Measurements from ENCODE around the gene BPHL.
"Not testable (repeated sequence)": the region's sequence is repeated elsewhere in the genome, so short reads cannot be mapped to it uniquely, and the experiment has no call there.

BPHL gene

DNA sequence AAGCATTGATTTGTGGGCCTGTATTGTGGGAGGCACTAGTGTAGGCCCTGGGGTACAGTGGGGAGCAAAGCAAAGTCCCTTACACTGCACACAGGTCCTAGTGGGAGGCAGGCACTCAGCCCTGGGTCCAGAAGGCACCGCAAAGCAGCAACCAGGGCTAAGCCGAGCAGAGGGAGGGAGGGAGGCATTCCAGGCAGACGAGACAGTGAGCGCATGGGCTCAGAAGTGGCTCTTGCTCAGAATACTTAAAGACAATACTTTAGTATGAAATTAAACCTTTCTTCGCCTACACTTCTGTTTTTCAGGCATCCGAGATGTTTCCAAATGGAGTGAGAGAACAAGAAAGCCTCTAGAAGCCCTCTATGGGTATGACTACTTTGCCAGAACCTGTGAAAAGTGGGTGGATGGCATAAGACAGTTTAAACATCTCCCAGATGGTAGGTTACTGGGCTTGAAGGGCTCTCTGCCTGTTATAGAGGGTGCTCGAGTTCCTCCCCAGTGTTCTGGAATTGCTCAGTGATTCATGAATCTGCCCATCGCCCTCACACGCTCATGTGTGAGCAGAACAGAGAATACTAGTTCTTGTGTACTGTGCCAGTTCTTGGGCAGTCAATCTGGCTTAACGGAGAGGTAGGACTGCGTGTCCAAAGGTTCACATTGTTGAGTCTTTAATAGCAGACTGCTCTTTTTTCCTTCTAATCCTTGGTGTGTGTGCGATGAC, 18.7 kb downstream of the BPHL start:
- Histone ChIP-seq H3K36me3 (ENCODE audit: control insufficient read depth, insufficient read depth, low read length) (peaks cover 29% of the 10 kb centered on the region), H3K4me1 (ENCODE audit: control insufficient read depth, insufficient read depth, low read length) (0 out of 2 replicates have a peak, but pooled peaks cover 2% of the 10 kb centered on the region), H3K9me3 (ENCODE audit: control insufficient read depth, insufficient read depth, low read length) (no peaks in the 10 kb centered on the region), H3K27ac (ENCODE audit: low read length) (no peak overlapping the region), H3K27me3 (ENCODE audit: control insufficient read depth, insufficient read depth, low read length) (no peaks in the 10 kb centered on the region), H3K4me3 (ENCODE audit: low read length) (no peak overlapping the region)
- DNase-seq (ENCODE audit: low read depth, low spot score): no peak
- WGBS (ENCODE audit: insufficient coverage, insufficient read length): no CpG with 5 or more reads among the region's 12 CpGs

DNA sequence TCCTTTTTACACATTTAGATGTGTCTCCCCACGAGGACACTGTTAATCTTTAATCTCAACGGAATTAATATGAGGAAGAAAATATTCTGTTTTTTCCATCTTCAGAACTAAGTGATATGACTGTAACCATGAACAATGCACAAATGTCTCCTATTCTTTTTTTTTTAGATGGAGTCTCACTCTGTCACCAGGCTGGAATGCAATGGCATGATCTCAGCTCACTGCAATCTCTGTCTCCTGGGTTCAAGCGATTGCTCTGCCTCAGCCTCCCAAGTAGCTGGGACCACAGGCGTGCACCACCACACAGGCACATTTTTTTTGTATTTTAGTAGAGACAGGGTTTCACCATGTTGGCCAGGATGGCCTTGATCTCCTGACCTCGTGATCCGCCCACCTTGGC, 19.4 kb downstream of the BPHL start:
- peaks cover 29% of the 10 kb centered on the region for H3K36me3 ChIP-seq (ENCODE audit: control insufficient read depth, insufficient read depth, low read length)
- DNase-seq (ENCODE audit: low read depth, low spot score); H3K9me3 ChIP-seq (ENCODE audit: control insufficient read depth, insufficient read depth, low read length); H3K27ac ChIP-seq (ENCODE audit: low read length); H3K4me3 ChIP-seq (ENCODE audit: low read length); H3K27me3 ChIP-seq (ENCODE audit: control insufficient read depth, insufficient read depth, low read length); H3K4me1 ChIP-seq (ENCODE audit: control insufficient read depth, insufficient read depth, low read length): not testable (repeated sequence)
- WGBS (ENCODE audit: insufficient coverage, insufficient read length): no CpG with 5 or more reads among the region's 6 CpGs

- no peaks in the 10 kb centered on the region for H3K4me1 ChIP-seq (ENCODE audit: control insufficient read depth, insufficient read depth, low read length)
- no peaks in the 10 kb centered on the region for H3K27me3 ChIP-seq (ENCODE audit: control insufficient read depth, insufficient read depth, low read length)
- no peaks in the 10 kb centered on the region for H3K9me3 ChIP-seq (ENCODE audit: control insufficient read depth, insufficient read depth, low read length)
- H3K36me3 ChIP-seq (ENCODE audit: control insufficient read depth, insufficient read depth, low read length): peaks cover 25% of the 10 kb centered on the region
- H3K4me3 ChIP-seq (ENCODE audit: low read length): no peak overlapping the region
- WGBS (ENCODE audit: insufficient coverage, insufficient read length): no CpG with 5 or more reads among the region's 1 CpG
- no peak overlapping the region for H3K27ac ChIP-seq (ENCODE audit: low read length)
- no peak for DNase-seq (ENCODE audit: low read depth, low spot score)
These were observed 19.8 kb downstream of the BPHL start for GRCh38 chr6:3138341-3138740.

GRCh38 chr6:3139090-3139903, 20.8 kb downstream of the BPHL start:
- H3K4me3 ChIP-seq (ENCODE audit: low read length): no peak overlapping the region
- H3K36me3 ChIP-seq (ENCODE audit: control insufficient read depth, insufficient read depth, low read length): peaks cover 22% of the 10 kb centered on the region; the same call in 1 of the 2 replicates
- H3K27ac ChIP-seq (ENCODE audit: low read length): no peak overlapping the region
- H3K27me3 ChIP-seq (ENCODE audit: control insufficient read depth, insufficient read depth, low read length): no peaks in the 10 kb centered on the region
- no CpG with 5 or more reads among the region's 14 CpGs for WGBS (ENCODE audit: insufficient coverage, insufficient read length)
- DNase-seq (ENCODE audit: low read depth, low spot score): no peak
- no peaks in the 10 kb centered on the region for H3K9me3 ChIP-seq (ENCODE audit: control insufficient read depth, insufficient read depth, low read length)
- H3K4me1 ChIP-seq (ENCODE audit: control insufficient read depth, insufficient read depth, low read length): no peaks in the 10 kb centered on the region

DNA sequence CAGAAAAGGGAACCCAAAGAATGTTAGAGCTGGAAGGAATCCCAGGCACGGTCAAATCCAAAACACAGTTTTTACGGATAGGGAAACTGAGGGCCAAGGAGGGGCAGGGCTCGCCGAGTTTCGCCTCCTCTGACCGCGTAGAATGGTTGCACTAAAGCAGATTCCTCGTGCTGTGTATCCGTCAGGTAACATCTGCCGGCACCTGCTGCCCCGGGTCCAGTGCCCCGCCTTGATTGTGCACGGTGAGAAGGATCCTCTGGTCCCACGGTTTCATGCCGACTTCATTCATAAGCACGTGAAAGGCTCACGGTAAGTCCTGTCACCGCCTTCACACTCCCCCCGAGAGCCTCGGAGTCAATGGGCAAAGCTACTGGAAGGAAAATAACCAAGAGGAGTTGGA, 21.7 kb downstream of the BPHL start:
- H3K36me3 ChIP-seq (ENCODE audit: control insufficient read depth, insufficient read depth, low read length): peaks cover 22% of the 10 kb centered on the region; the same call in 1 of the 2 replicates
- no peaks in the 10 kb centered on the region for H3K4me1 ChIP-seq (ENCODE audit: control insufficient read depth, insufficient read depth, low read length)
- no peak overlapping the region for H3K27ac ChIP-seq (ENCODE audit: low read length)
- no peak for DNase-seq (ENCODE audit: low read depth, low spot score)
- no peak overlapping the region for H3K4me3 ChIP-seq (ENCODE audit: low read length)
- WGBS (ENCODE audit: insufficient coverage, insufficient read length): no CpG with 5 or more reads among the region's 20 CpGs
- no peaks in the 10 kb centered on the region for H3K27me3 ChIP-seq (ENCODE audit: control insufficient read depth, insufficient read depth, low read length)
- no peaks in the 10 kb centered on the region for H3K9me3 ChIP-seq (ENCODE audit: control insufficient read depth, insufficient read depth, low read length)

- Histone ChIP-seq H3K9me3 (ENCODE audit: control insufficient read depth, insufficient read depth, low read length) (no peaks in the 10 kb centered on the region), H3K36me3 (ENCODE audit: control insufficient read depth, insufficient read depth, low read length) (peaks cover 16% of the 10 kb centered on the region; the same call in 1 of the 2 replicates), H3K27ac (ENCODE audit: low read length) (no peak overlapping the region), H3K4me3 (ENCODE audit: low read length) (no peak overlapping the region), H3K27me3 (ENCODE audit: control insufficient read depth, insufficient read depth, low read length) (no peaks in the 10 kb centered on the region), H3K4me1 (ENCODE audit: control insufficient read depth, insufficient read depth, low read length) (no peaks in the 10 kb centered on the region)
- DNase-seq (ENCODE audit: low read depth, low spot score): no peak
These were observed 24.0 kb downstream of the BPHL start for GRCh38 chr6:3142536-3142935.

- Histone ChIP-seq H3K27ac (ENCODE audit: low read length) (no peak overlapping the region), H3K27me3 (ENCODE audit: control insufficient read depth, insufficient read depth, low read length) (no peaks in the 10 kb centered on the region), H3K36me3 (ENCODE audit: control insufficient read depth, insufficient read depth, low read length) (peaks cover 16% of the 10 kb centered on the region; the same call in 1 of the 2 replicates), H3K9me3 (ENCODE audit: control insufficient read depth, insufficient read depth, low read length) (no peaks in the 10 kb centered on the region), H3K4me1 (ENCODE audit: control insufficient read depth, insufficient read depth, low read length) (no peaks in the 10 kb centered on the region), H3K4me3 (ENCODE audit: low read length) (no peak overlapping the region)
- WGBS (ENCODE audit: insufficient coverage, insufficient read length): no CpG with 5 or more reads among the region's 6 CpGs
- DNase-seq (ENCODE audit: low read depth, low spot score): no peak
These were observed 24.6 kb downstream of the BPHL start for GRCh38 chr6:3143158-3143557.

DNA sequence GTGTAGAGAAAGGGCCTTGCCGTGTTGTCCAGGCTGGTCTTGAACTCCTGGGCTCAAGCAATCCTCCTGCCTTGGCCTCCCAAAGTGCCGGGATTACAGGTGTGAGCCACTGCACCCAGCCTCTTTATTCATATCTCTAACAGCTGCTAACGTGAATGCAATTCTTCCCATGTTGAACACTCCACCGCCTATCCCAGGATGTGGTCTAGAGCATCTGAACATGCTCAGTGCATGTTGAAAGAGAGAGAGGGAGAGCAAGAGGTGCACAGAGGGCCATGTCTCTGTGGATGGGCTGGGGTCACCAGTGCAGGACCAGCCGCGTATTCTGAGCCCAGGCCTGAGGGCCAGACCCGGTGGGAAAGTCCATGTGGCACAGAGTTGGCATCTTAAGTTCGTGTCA, 26.1 kb downstream of the BPHL start:
- Histone ChIP-seq H3K9me3 (ENCODE audit: control insufficient read depth, insufficient read depth, low read length) (no peaks in the 10 kb centered on the region), H3K4me1 (ENCODE audit: control insufficient read depth, insufficient read depth, low read length) (no peaks in the 10 kb centered on the region), H3K36me3 (ENCODE audit: control insufficient read depth, insufficient read depth, low read length) (peaks cover 7% of the 10 kb centered on the region; the same call in 1 of the 2 replicates), H3K27me3 (ENCODE audit: control insufficient read depth, insufficient read depth, low read length) (no peaks in the 10 kb centered on the region), H3K27ac (ENCODE audit: low read length) (no peak overlapping the region), H3K4me3 (ENCODE audit: low read length) (no peak overlapping the region)
- WGBS (ENCODE audit: insufficient coverage, insufficient read length): no CpG with 5 or more reads among the region's 8 CpGs
- no peak for DNase-seq (ENCODE audit: low read depth, low spot score)

DNA sequence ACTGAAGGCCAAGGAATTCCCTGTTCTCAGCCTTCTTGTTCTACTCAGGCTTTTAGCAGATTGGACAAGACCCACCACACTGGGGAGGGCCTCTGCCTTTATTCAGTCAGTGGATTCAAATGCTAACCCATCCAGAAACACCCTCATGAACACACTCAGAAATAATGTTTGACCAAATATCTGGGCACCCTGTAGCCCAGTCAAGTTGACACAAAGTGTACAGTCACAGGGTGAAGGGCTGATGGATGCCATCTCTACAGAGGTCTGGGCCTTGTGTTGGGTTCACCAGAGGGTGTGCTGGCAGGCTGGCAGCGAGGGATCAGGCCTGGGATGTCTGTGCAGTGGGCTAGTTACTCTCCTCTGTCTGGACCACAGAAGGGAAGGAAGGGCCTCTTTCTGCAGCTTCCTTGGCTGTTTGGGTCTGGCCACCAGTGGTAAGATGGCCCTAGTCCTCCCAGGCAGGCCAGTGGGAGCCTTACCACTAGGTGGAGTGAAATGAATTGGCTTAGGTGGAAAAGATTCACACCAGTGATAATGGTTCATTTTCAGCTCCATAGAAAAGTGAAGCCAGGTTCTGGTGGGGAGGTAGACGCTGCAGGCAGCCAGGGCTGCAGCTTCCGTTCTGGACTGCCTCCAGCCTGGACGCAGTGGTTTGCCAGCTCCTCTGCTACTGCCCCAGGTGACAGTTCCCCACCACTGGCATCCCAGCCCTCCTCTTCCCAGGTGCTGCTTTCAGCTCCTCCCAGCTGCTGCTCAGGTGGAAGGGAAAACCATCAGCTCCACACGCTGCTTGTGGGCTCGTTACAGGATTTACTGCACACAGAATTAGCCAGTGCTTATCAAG, 29.6 kb downstream of the BPHL start:
- no peak for DNase-seq (ENCODE audit: low read depth, low spot score)
- Histone ChIP-seq H3K9me3 (ENCODE audit: control insufficient read depth, insufficient read depth, low read length) (no peaks in the 10 kb centered on the region), H3K27ac (ENCODE audit: low read length) (no peak overlapping the region), H3K4me3 (ENCODE audit: low read length) (no peak overlapping the region), H3K4me1 (ENCODE audit: control insufficient read depth, insufficient read depth, low read length) (no peaks in the 10 kb centered on the region), H3K27me3 (ENCODE audit: control insufficient read depth, insufficient read depth, low read length) (no peaks in the 10 kb centered on the region), H3K36me3 (ENCODE audit: control insufficient read depth, insufficient read depth, low read length) (no peaks in the 10 kb centered on the region)
- no CpG with 5 or more reads among the region's 6 CpGs for WGBS (ENCODE audit: insufficient coverage, insufficient read length)

DNA sequence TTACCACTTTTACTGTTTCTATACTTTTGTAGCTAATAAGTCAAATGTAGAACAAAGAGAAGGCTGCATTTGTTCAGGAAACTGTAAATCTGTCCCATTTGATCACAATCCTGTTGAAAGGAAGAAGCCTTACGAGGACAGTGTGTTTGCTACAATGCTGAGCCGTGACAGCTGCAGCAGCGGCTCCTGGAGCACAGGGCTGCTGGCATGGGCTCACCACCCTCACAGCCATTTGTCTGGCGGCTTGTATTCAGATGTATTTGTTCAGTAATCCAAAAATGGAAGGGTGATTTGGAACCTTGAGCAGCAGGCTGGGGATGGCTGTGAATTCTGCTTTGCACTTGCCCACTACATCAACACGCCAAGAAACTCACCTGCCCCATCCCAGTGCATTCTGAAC, 33.2 kb downstream of the BPHL start:
- WGBS (ENCODE audit: insufficient coverage, insufficient read length): 100% methylated on average over 1 of the region's 5 CpGs
- Histone ChIP-seq H3K27me3 (ENCODE audit: control insufficient read depth, insufficient read depth, low read length) (no peaks in the 10 kb centered on the region), H3K27ac (ENCODE audit: low read length) (no peak overlapping the region), H3K36me3 (ENCODE audit: control insufficient read depth, insufficient read depth, low read length) (peaks cover 7% of the 10 kb centered on the region; the same call in 1 of the 2 replicates), H3K9me3 (ENCODE audit: control insufficient read depth, insufficient read depth, low read length) (no peaks in the 10 kb centered on the region), H3K4me3 (ENCODE audit: low read length) (no peak overlapping the region), H3K4me1 (ENCODE audit: control insufficient read depth, insufficient read depth, low read length) (no peaks in the 10 kb centered on the region)
- DNase-seq (ENCODE audit: low read depth, low spot score): no peak
